ENCODE results near the gene GPNMB. TPM values are rescaled to one million over a fixed set of nuclear protein-coding genes. Genes with fewer than 3 reads are reported as not detected.

GPNMB gene
- total and polyA plus RNA-seq, 10 of the 15 experiments (the other 5 are each of a cell fraction or from before 2014, with no cell fraction given) = 5.9 to 22.3 (median 10.0) TPM

GRCh38 chr7:23267357-23267756, 20.8 kb downstream of the GPNMB start:
- FAIRE-seq = no peak

GRCh38 chr7:23268167-23268566, 21.6 kb downstream of the GPNMB start:
- DNase-seq (ENCODE audit: low read depth, low spot score) (no peak), FAIRE-seq (no peak), ATAC-seq (no peak)
- H3K79me2 ChIP-seq (ENCODE audit: control insufficient read depth, insufficient read depth, low read length) = no peaks in the 10 kb centered on the region
- CTCF ChIA-PET = interaction anchor here (0.8 to 7.5 kb wide), 5 partner anchors 7 to 84 kb away, joined by 3 to 167 read pairs (median 5); no protein-coding TSS in a partner anchor
- H4K20me1 ChIP-seq (ENCODE audit: control insufficient read depth, insufficient read depth) = no peaks in the 10 kb centered on the region
- no peak overlapping the region for H2AFZ ChIP-seq (ENCODE audit: control insufficient read depth, low read depth, low read length)
- H3K9ac ChIP-seq (ENCODE audit: control insufficient read depth, insufficient read depth, low read length) = no peak overlapping the region
- in situ Hi-C loops (cut with MboI) = no loop called here
- SMC1A ChIA-PET (ENCODE audit: uncharacterized antibody, unreplicated experiment) = interaction anchor here (0.7 to 4.8 kb wide), 5 partner anchors 10 to 278 kb away, joined by 3 to 18 read pairs (median 3); no protein-coding TSS in a partner anchor
- intact Hi-C loops (cut with micrococcal nuclease; ENCODE audit: unreplicated experiment) = no loop called here
- no TSS peak for BruUV-seq (replicated peaks)
- H3K27me3 ChIP-seq (replicated peaks in 1 of 2; ENCODE audit: control insufficient read depth in 2 of 2, insufficient read depth in 2 of 2, low read length in 1 of 2) = no peaks in the 10 kb centered on the region
- 55% methylated on average over 2 of the region's 2 CpGs for WGBS (ENCODE audit: insufficient coverage, insufficient replicate concordance, low lambda C conversion rate, missing lambda C conversion rate)
- peaks cover 14% of the 10 kb centered on the region for H3K4me1 ChIP-seq (ENCODE audit: control insufficient read depth, insufficient read depth, low read length)
- POLR2A ChIA-PET = no interaction called here
- H3K36me3 ChIP-seq (ENCODE audit: control insufficient read depth in 2 of 2, insufficient read depth in 2 of 2, low read length in 1 of 2) = no peaks in the 10 kb centered on the region
- H3K9me3 ChIP-seq (replicated peaks; ENCODE audit: control insufficient read depth, insufficient read depth, low read length) = no peaks in the 10 kb centered on the region
- H3K4me2 ChIP-seq (ENCODE audit: control insufficient read depth, insufficient read depth) = no peak overlapping the region
- no peak overlapping the region for H3K27ac ChIP-seq (ENCODE audit: control insufficient read depth, insufficient read depth)
- RAD21 ChIA-PET (ENCODE audit: unreplicated experiment) = interaction anchor here (7.3 kb wide), 1 partner anchor 84 kb away, joined by 53 read pairs; no protein-coding TSS in a partner anchor
- no peak overlapping the region for H3K4me3 ChIP-seq
- TF ChIP-seq BCLAF1 (IDR thresholded peaks at IDR 0.05) (no peak), ASH2L (IDR thresholded peaks at IDR 0.05; ENCODE audit: borderline replicate concordance, low read depth) (no peak), KLF5 (IDR thresholded peaks at IDR 0.05; ENCODE audit: partially characterized antibody) (no peak), NFYA (IDR thresholded peaks at IDR 0.05; ENCODE audit: borderline replicate concordance, low read depth, low read length) (no peak), SREBF2 (IDR thresholded peaks at IDR 0.05; ENCODE audit: low read length) (no peak), TAF1 (IDR thresholded peaks at IDR 0.05; ENCODE audit: borderline replicate concordance, low read depth, low read length) (no peak), EED (IDR thresholded peaks at IDR 0.05; ENCODE audit: low read depth) (no peak), ZBTB11 (CRISPR knock-in tag; IDR thresholded peaks at IDR 0.05) (no peak), SIX5 (IDR thresholded peaks at IDR 0.05; ENCODE audit: low read depth, low read length, severe bottlenecking) (no peak)

More at GRCh38 chr7:23267357-23267756, 20.8 kb downstream of the GPNMB start:
- Histone ChIP-seq H3K36me3 (ENCODE audit: control insufficient read depth in 2 of 2, insufficient read depth in 2 of 2, low read length in 1 of 2) (no peaks in the 10 kb centered on the region), H3K9me3 (replicated peaks; ENCODE audit: control insufficient read depth, insufficient read depth, low read length) (no peaks in the 10 kb centered on the region), H3K4me2 (ENCODE audit: control insufficient read depth, insufficient read depth) (no peak overlapping the region), H2AFZ (ENCODE audit: control insufficient read depth, low read depth, low read length) (no peak overlapping the region), H3K4me3 (no peak overlapping the region), H3K27me3 (replicated peaks in 1 of 2; ENCODE audit: control insufficient read depth in 2 of 2, insufficient read depth in 2 of 2, low read length in 1 of 2) (no peaks in the 10 kb centered on the region), H4K20me1 (ENCODE audit: control insufficient read depth, insufficient read depth) (no peaks in the 10 kb centered on the region), H3K79me2 (ENCODE audit: control insufficient read depth, insufficient read depth, low read length) (no peaks in the 10 kb centered on the region), H3K27ac (ENCODE audit: control insufficient read depth, insufficient read depth) (no peak overlapping the region), H3K9ac (ENCODE audit: control insufficient read depth, insufficient read depth, low read length) (no peak overlapping the region), H3K4me1 (ENCODE audit: control insufficient read depth, insufficient read depth, low read length) (peaks cover 11% of the 10 kb centered on the region)
- in situ Hi-C loops (cut with MboI) = no loop called here
- intact Hi-C loops (cut with micrococcal nuclease; ENCODE audit: unreplicated experiment) = no loop called here
- no TSS peak for BruUV-seq (replicated peaks)
- ATAC-seq (no peak), DNase-seq (ENCODE audit: low read depth, low spot score) (no peak)
- 74% methylated on average over 2 of the region's 2 CpGs for WGBS (ENCODE audit: insufficient coverage, insufficient replicate concordance, low lambda C conversion rate, missing lambda C conversion rate)
- no peak for TF ChIP-seq POLR2AphosphoS2 (IDR thresholded peaks at IDR 0.05; ENCODE audit: low read depth, low read length)
- ChIA-PET SMC1A (ENCODE audit: uncharacterized antibody, unreplicated experiment) (interaction anchor here (1.7 to 4.8 kb wide), 2 partner anchors 27 to 278 kb away, joined by 4 to 18 read pairs; no protein-coding TSS in a partner anchor), POLR2A (no interaction called here), CTCF (interaction anchor here (1.4 to 7.5 kb wide), 4 partner anchors 6 to 83 kb away, joined by 3 to 167 read pairs (median 13); no protein-coding TSS in a partner anchor), RAD21 (ENCODE audit: unreplicated experiment) (interaction anchor here (7.3 kb wide), 1 partner anchor 84 kb away, joined by 53 read pairs; no protein-coding TSS in a partner anchor)

Data from GM12878 (cell line).